ENCODE measurements around the gene TTLL11. TPM values are rescaled to one million over a fixed set of nuclear protein-coding genes. Genes with fewer than 3 reads are reported as not detected.

Gene TTLL11
- total RNA-seq, 1 donor from 2014 or later: 4.0 TPM

- no peak for TF ChIP-seq CTCF (IDR thresholded peaks at IDR 0.05; ENCODE audit: unreplicated experiment)
- Mint-ChIP-seq H3K4me1 (ENCODE audit: unreplicated experiment) (no peaks in the 10 kb centered on the region), H3K4me3 (ENCODE audit: unreplicated experiment) (no peak overlapping the region), H3K27me3 (ENCODE audit: unreplicated experiment) (peaks cover 2% of the 10 kb centered on the region), H3K36me3 (ENCODE audit: low read depth, unreplicated experiment) (no peaks in the 10 kb centered on the region), H3K27ac (ENCODE audit: unreplicated experiment) (no peak overlapping the region), H3K9me3 (ENCODE audit: unreplicated experiment) (no peaks in the 10 kb centered on the region)
- DNase-seq (ENCODE audit: low spot score): no peak
Observed at GRCh38 chr9:121950866-121951265, 142.2 kb downstream of the TTLL11 start.

GRCh38 chr9:121950441-121950840 lies 142.7 kb downstream of the TTLL11 start:
- Mint-ChIP-seq H3K27me3 (ENCODE audit: unreplicated experiment) (peaks cover 2% of the 10 kb centered on the region), H3K4me1 (ENCODE audit: unreplicated experiment) (no peaks in the 10 kb centered on the region), H3K9me3 (ENCODE audit: unreplicated experiment) (no peaks in the 10 kb centered on the region), H3K36me3 (ENCODE audit: low read depth, unreplicated experiment) (no peaks in the 10 kb centered on the region), H3K27ac (ENCODE audit: unreplicated experiment) (no peak overlapping the region), H3K4me3 (ENCODE audit: unreplicated experiment) (no peak overlapping the region)
- no peak for TF ChIP-seq CTCF (IDR thresholded peaks at IDR 0.05; ENCODE audit: unreplicated experiment)
- DNase-seq (ENCODE audit: low spot score): no peak

- no peaks in the 10 kb centered on the region for H3K9me3 Mint-ChIP-seq (ENCODE audit: unreplicated experiment)
- peaks cover 2% of the 10 kb centered on the region for H3K27me3 Mint-ChIP-seq (ENCODE audit: unreplicated experiment)
- no peaks in the 10 kb centered on the region for H3K4me1 Mint-ChIP-seq (ENCODE audit: unreplicated experiment)
- no peak for TF ChIP-seq CTCF (IDR thresholded peaks at IDR 0.05; ENCODE audit: unreplicated experiment)
- no peak overlapping the region for H3K27ac Mint-ChIP-seq (ENCODE audit: unreplicated experiment)
- no peaks in the 10 kb centered on the region for H3K36me3 Mint-ChIP-seq (ENCODE audit: low read depth, unreplicated experiment)
- no peak overlapping the region for H3K4me3 Mint-ChIP-seq (ENCODE audit: unreplicated experiment)
- no peak for DNase-seq (ENCODE audit: low spot score)
Observed at GRCh38 chr9:121949766-121950165, 143.3 kb downstream of the TTLL11 start.

DNA sequence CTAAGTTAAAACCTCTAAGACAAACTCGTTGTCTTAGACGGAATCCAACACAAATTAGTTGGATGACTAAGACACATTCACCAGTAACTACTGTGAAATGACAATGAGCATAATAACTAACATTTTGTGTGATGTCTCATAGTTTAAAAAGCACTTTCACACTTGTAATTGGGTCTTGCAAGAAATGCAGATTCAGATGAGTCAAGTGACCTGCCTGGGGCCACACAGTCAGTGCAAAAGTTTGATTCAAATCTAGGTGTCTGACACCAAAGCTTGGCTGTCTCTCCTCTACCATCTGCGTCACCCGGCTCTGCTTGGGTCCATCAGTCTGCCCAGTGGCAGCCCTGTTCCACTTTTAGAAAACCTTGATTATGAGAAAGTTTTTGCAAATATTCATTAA lies 143.7 kb downstream of the TTLL11 start:
- TF ChIP-seq CTCF (IDR thresholded peaks at IDR 0.05; ENCODE audit: unreplicated experiment): no peak
- peaks cover 2% of the 10 kb centered on the region for H3K27me3 Mint-ChIP-seq (ENCODE audit: unreplicated experiment)
- H3K4me1 Mint-ChIP-seq (ENCODE audit: unreplicated experiment): no peaks in the 10 kb centered on the region
- H3K9me3 Mint-ChIP-seq (ENCODE audit: unreplicated experiment): no peaks in the 10 kb centered on the region
- H3K36me3 Mint-ChIP-seq (ENCODE audit: low read depth, unreplicated experiment): no peaks in the 10 kb centered on the region
- no peak for DNase-seq (ENCODE audit: low spot score)
- H3K27ac Mint-ChIP-seq (ENCODE audit: unreplicated experiment): no peak overlapping the region
- H3K4me3 Mint-ChIP-seq (ENCODE audit: unreplicated experiment): no peak overlapping the region

DNA sequence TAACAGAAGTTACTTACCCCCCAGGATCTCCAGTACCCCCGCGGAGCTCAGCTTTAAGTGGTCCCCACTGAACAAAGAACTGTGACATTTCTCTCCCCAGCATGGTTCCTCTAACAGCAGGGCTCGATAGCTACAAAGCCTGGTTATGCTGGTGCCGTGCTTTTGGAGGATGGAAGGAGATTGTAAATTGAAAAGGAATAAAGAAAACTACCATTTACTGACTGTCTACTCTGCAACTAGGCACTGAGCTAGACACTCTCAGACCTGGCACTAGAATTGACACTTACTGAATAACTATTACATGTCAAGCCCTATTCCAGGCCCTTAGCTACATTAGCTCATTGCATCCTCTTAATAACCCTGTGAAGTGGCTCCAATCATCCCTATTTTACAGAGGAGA lies 145.3 kb downstream of the TTLL11 start:
- H3K27ac Mint-ChIP-seq (ENCODE audit: unreplicated experiment): no peak overlapping the region
- H3K27me3 Mint-ChIP-seq (ENCODE audit: unreplicated experiment): peaks cover 2% of the 10 kb centered on the region
- H3K4me3 Mint-ChIP-seq (ENCODE audit: unreplicated experiment): no peak overlapping the region
- no peaks in the 10 kb centered on the region for H3K9me3 Mint-ChIP-seq (ENCODE audit: unreplicated experiment)
- no peaks in the 10 kb centered on the region for H3K36me3 Mint-ChIP-seq (ENCODE audit: low read depth, unreplicated experiment)
- H3K4me1 Mint-ChIP-seq (ENCODE audit: unreplicated experiment): no peaks in the 10 kb centered on the region
- TF ChIP-seq CTCF (IDR thresholded peaks at IDR 0.05; ENCODE audit: unreplicated experiment): no peak
- DNase-seq (ENCODE audit: low spot score): no peak
